HepG2 (cell line): ENCODE measurements around the gene LRP10. TPM values are rescaled to one million over a fixed set of nuclear protein-coding genes. Genes with fewer than 3 reads are reported as not detected.
A peak's percentile ranks its signal among the peaks of the same experiment; 100 is the strongest.

ENCODE experiments used
- DPF2 ChIP-seq: sonication (generic); formaldehyde crosslinking; IDR thresholded peaks from 2 replicates; pipeline ENCODE4 v1.4.0; 2020; ENCODE audit warnings: mild to moderate bottlenecking, low read depth, missing genetic modification reagents, borderline replicate concordance
- ELF1 ChIP-seq: sonication (generic); formaldehyde crosslinking; IDR thresholded peaks from 2 replicates; pipeline ENCODE4 v1.4.0; 2020; ENCODE audit warnings: missing genetic modification reagents
- GABPB1 ChIP-seq: IDR thresholded peaks from 2 replicates; pipeline ENCODE4 v1.6.1; 2016; ENCODE audit warnings: mild to moderate bottlenecking, missing genetic modification reagents, moderate library complexity, missing compliant biosample characterization
- JDP2 ChIP-seq: sonication (generic); formaldehyde crosslinking; IDR thresholded peaks from 2 replicates; pipeline ENCODE4 v1.8.1; 2022; ENCODE audit warnings: missing genetic modification reagents, borderline replicate concordance
- PHB2 ChIP-seq: fragments of 450-650 bp; IDR thresholded peaks from 2 replicates; pipeline ENCODE4 v1.6.1; 2018; ENCODE audit not compliant: partially characterized antibody
- REXO4 ChIP-seq: sonication (generic); formaldehyde crosslinking; IDR thresholded peaks from 2 replicates; pipeline ENCODE4 v1.8.0; 2022; ENCODE audit warnings: missing genetic modification reagents, mild to moderate bottlenecking, borderline replicate concordance
- SMARCE1 ChIP-seq: fragments of 450-650 bp; IDR thresholded peaks from 2 replicates; pipeline ENCODE4 v1.6.1; 2017; ENCODE audit warnings: borderline replicate concordance
- ZMYM2 ChIP-seq: sonication (generic); formaldehyde crosslinking; IDR thresholded peaks from 2 replicates; pipeline ENCODE4 v1.8.0; 2022; ENCODE audit warnings: mild to moderate bottlenecking, missing genetic modification reagents
- ZNF142 ChIP-seq: sonication (generic); formaldehyde crosslinking; IDR thresholded peaks from 2 replicates; pipeline ENCODE4 v1.4.0; 2020; ENCODE audit warnings: missing genetic modification reagents
- ZNF235 ChIP-seq: sonication (generic); formaldehyde crosslinking; IDR thresholded peaks from 2 replicates; pipeline ENCODE4 v1.8.1; 2023; ENCODE audit warnings: mild to moderate bottlenecking, missing genetic modification reagents, borderline replicate concordance
- ZNF770 ChIP-seq: sonication (generic); formaldehyde crosslinking; IDR thresholded peaks from 2 replicates; pipeline ENCODE4 v1.5.0; 2020; ENCODE audit warnings: mild to moderate bottlenecking, missing genetic modification reagents
- ZNF839 ChIP-seq: sonication (generic); formaldehyde crosslinking; IDR thresholded peaks from 2 replicates; pipeline ENCODE4 v1.4.0; 2020; ENCODE audit warnings: missing genetic modification reagents, mild to moderate bottlenecking, borderline replicate concordance
- polyA plus RNA-seq, 8 experiments: library from polyadenylated mRNA; depleted of rRNA in 3 of 8; stranded (reverse) in 7 of 8; unstranded in 1 of 8; fragments of >200 nt; fragmentation: Illumina TruSeq in 4 of 8; extraction: Trizol in 4 of 8; gene quantifications; 2 replicates each; pipeline versions ENCODE4 v1.2.1 to v1.2.3, GENCODE V29; 2011 to 2016; ENCODE audit warnings: low read depth in 4 of 8, missing spikeins in 1 of 8, mixed read lengths in 1 of 8; ENCODE audit not compliant: insufficient read depth in 1 of 8
- total RNA-seq, 5 experiments: library from RNA; depleted of rRNA; stranded (reverse); fragments of >200 nt; fragmentation: Illumina TruSeq; extraction: Trizol; gene quantifications; 2 replicates each; pipeline ENCODE4 v1.2.3, GENCODE V29; 2016; ENCODE audit warnings: low read depth in 1 of 5
- TF ChIP-seq, protein P1 (sequence below): sonication (generic); formaldehyde crosslinking; IDR thresholded peaks from 2 replicates; pipeline ENCODE4 v1.4.0; 2020; ENCODE audit warnings: missing genetic modification reagents
- TF ChIP-seq, protein P2 (sequence below): sonication (generic); formaldehyde crosslinking; IDR thresholded peaks from 2 replicates; pipeline ENCODE4 v1.4.0; 2020; ENCODE audit warnings: missing genetic modification reagents
- TF ChIP-seq, protein P3 (sequence below): sonication (generic); formaldehyde crosslinking; IDR thresholded peaks from 2 replicates; pipeline ENCODE4 v1.4.0; 2020; ENCODE audit warnings: mild to moderate bottlenecking, missing genetic modification reagents

The LRP10 gene
- total and polyA plus RNA-seq, 2 of the 13 experiments (the other 11 are each of a cell fraction or from before 2014, with no cell fraction given) = 16.9 to 45.2 TPM

DNA sequence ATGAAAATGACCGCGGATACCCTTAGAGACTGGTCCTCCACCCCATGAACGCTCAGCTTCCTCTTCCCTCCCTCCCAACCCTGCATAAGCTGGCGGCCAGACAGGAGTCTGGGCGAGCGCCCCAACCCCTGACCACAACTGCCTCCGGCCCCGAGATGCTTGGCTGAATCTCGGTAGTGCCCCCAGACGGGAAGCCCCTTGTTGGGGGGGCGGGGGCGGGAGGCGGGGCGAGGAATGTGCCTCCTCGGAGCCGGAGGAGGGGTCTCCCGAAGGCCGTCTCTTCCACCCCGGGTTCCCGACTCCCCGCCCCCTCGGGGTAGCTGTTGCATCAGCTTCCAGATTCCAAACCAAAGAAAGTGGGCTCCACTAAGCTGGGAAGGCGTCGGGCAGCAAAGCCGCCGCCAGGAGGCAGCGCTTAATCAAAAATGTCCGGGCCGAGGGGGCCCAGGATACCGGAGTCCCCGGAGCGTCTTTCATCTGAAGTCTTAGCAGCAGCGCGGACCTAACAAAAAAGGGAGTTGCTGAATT is 48.9 kb upstream of the LRP10 start (continued):
- TF ChIP-seq ZNF770 = peak; percentile 54
- TF ChIP-seq ZNF142 (CRISPR knock-in tag) = no peak
- TF ChIP-seq GABPB1 (CRISPR knock-in tag) = peak; percentile 57
- peak; percentile 35; the same call in 1 of the 2 replicates for TF ChIP-seq ZMYM2 (CRISPR knock-in tag)
- TF ChIP-seq PHB2 = no peak
- TF ChIP-seq JDP2 = no peak
- TF ChIP-seq, protein P1, sequence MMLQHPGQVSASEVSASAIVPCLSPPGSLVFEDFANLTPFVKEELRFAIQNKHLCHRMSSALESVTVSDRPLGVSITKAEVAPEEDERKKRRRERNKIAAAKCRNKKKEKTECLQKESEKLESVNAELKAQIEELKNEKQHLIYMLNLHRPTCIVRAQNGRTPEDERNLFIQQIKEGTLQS = peak; percentile 89
- TF ChIP-seq SMARCE1 = no peak
- TF ChIP-seq ELF1 (CRISPR knock-in tag) = peak; percentile 48; the same call in 1 of the 2 replicates
- no peak for TF ChIP-seq DPF2 (CRISPR knock-in tag)
- TF ChIP-seq, protein P2, sequence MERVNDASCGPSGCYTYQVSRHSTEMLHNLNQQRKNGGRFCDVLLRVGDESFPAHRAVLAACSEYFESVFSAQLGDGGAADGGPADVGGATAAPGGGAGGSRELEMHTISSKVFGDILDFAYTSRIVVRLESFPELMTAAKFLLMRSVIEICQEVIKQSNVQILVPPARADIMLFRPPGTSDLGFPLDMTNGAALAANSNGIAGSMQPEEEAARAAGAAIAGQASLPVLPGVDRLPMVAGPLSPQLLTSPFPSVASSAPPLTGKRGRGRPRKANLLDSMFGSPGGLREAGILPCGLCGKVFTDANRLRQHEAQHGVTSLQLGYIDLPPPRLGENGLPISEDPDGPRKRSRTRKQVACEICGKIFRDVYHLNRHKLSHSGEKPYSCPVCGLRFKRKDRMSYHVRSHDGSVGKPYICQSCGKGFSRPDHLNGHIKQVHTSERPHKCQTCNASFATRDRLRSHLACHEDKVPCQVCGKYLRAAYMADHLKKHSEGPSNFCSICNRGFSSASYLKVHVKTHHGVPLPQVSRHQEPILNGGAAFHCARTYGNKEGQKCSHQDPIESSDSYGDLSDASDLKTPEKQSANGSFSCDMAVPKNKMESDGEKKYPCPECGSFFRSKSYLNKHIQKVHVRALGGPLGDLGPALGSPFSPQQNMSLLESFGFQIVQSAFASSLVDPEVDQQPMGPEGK (CRISPR knock-in tag) = peak; percentile 93
- TF ChIP-seq, protein P3, sequence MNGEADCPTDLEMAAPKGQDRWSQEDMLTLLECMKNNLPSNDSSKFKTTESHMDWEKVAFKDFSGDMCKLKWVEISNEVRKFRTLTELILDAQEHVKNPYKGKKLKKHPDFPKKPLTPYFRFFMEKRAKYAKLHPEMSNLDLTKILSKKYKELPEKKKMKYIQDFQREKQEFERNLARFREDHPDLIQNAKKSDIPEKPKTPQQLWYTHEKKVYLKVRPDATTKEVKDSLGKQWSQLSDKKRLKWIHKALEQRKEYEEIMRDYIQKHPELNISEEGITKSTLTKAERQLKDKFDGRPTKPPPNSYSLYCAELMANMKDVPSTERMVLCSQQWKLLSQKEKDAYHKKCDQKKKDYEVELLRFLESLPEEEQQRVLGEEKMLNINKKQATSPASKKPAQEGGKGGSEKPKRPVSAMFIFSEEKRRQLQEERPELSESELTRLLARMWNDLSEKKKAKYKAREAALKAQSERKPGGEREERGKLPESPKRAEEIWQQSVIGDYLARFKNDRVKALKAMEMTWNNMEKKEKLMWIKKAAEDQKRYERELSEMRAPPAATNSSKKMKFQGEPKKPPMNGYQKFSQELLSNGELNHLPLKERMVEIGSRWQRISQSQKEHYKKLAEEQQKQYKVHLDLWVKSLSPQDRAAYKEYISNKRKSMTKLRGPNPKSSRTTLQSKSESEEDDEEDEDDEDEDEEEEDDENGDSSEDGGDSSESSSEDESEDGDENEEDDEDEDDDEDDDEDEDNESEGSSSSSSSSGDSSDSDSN (CRISPR knock-in tag) = peak; percentile 46; the same call in 1 of the 2 replicates
- no peak for TF ChIP-seq ZNF839 (CRISPR knock-in tag)
- no peak for TF ChIP-seq REXO4 (CRISPR knock-in tag)
- TF ChIP-seq ZNF235 (CRISPR knock-in tag) = no peak
